ENCODE data around the gene KIFAP3.
"Not testable (repeated sequence)": the region's sequence is repeated elsewhere in the genome, so short reads cannot be mapped to it uniquely, and the experiment has no call there.

Gene KIFAP3

GRCh38 chr1:169885207-169885606, 189.3 kb downstream of the KIFAP3 start:
- no peak for DNase-seq

- DNase-seq, result no peak
Observed at GRCh38 chr1:169884634-169885033, 189.9 kb downstream of the KIFAP3 start.

- no peak for DNase-seq
Observed at GRCh38 chr1:169882039-169882511, 192.4 kb downstream of the KIFAP3 start.

GRCh38 chr1:169879034-169879840, 195.3 kb downstream of the KIFAP3 start:
- no peak for DNase-seq

- no peak for DNase-seq
Observed at GRCh38 chr1:169878498-169878897, 196.0 kb downstream of the KIFAP3 start.

- DNase-seq, result no peak
Observed at GRCh38 chr1:169877800-169878491, 196.5 kb downstream of the KIFAP3 start.

GRCh38 chr1:169874229-169874628, 200.3 kb downstream of the KIFAP3 start:
- DNase-seq, result no peak

- no peak for DNase-seq
Observed at GRCh38 chr1:169873582-169874199, 200.8 kb downstream of the KIFAP3 start.

- DNase-seq, result no peak
Observed at GRCh38 chr1:169872906-169873305, 201.6 kb downstream of the KIFAP3 start.

- not testable (repeated sequence) for DNase-seq
Observed at GRCh38 chr1:169871988-169872387, 202.5 kb downstream of the KIFAP3 start.
